ENCODE data around the gene BAMBI. TPM values are rescaled to one million over a fixed set of nuclear protein-coding genes. Genes with fewer than 3 reads are reported as not detected.

BAMBI gene
- total RNA-seq, 1 experiment from 2014 or later: 6.2 TPM

DNA sequence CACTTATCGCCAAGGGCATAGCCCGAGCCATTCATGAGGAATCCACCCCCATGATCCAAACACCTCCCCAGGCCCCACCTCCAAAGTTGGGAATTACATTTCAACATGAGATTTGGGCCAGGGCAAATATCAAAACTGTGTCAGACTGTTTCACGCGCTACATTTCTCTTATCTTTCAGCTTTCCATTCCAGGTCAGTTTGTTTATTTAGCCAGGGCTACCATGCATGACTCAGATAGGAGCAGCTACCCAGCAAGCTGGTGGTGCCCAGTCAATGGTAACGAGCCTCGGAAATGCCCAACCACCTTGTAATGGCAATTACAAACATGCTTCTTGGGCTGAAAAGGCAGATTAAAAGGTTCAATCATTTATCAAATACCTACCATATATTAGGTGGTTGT lies 43.6 kb upstream of the BAMBI start:
- DNase-seq (ENCODE audit: low read depth, low spot score) (no peak), ATAC-seq (no peak)
- Histone ChIP-seq H3K36me3 (ENCODE audit: control insufficient read depth in 1 of 2, insufficient read depth in 2 of 2, low read length in 2 of 2) (no peaks in the 10 kb centered on the region), H3K27me3 (ENCODE audit: insufficient read depth, low read length) (no peaks in the 10 kb centered on the region), H3K4me2 (ENCODE audit: low read length) (no peak overlapping the region), H3K79me2 (ENCODE audit: insufficient read depth, low read length) (no peaks in the 10 kb centered on the region), H3K4me1 (ENCODE audit: control insufficient read depth in 1 of 2, insufficient read depth in 2 of 2, low read length in 2 of 2) (0 out of 4 replicates have a peak, but pooled peaks cover under 1 to 3% of the 10 kb centered on the region in 2 experiments), H3K27ac (ENCODE audit: low read depth, low read length) (no peak overlapping the region), H3K9ac (ENCODE audit: low read length) (no peak overlapping the region), H3K9me3 (ENCODE audit: control insufficient read depth in 1 of 2, insufficient read depth in 1 of 2, low read depth in 1 of 2, low read length in 2 of 2) (no peaks in the 10 kb centered on the region), H3K4me3 (replicated peaks in 1 of 2; ENCODE audit: low read depth in 1 of 2, low read length in 2 of 2) (no peak overlapping the region), H3K9me2 (ENCODE audit: insufficient read depth) (no peaks in the 10 kb centered on the region), H4K20me1 (ENCODE audit: insufficient read depth) (no peaks in the 10 kb centered on the region), H2AFZ (ENCODE audit: low read depth, low read length, poor library complexity, severe bottlenecking) (no peak overlapping the region)
- POLR2A ChIA-PET: no interaction called here
- TF ChIP-seq RAD21 (IDR thresholded peaks at IDR 0.05; ENCODE audit: low read depth) (no peak), ZNF274 (IDR thresholded peaks at IDR 0.05; ENCODE audit: low read depth, low read length) (no peak), POLR2A (IDR thresholded peaks at IDR 0.05; ENCODE audit: borderline replicate concordance, extremely low read depth, insufficient read depth, insufficient read length) (no peak), REST (IDR thresholded peaks at IDR 0.05; ENCODE audit: low read depth) (no peak), CBX3 (IDR thresholded peaks at IDR 0.05; ENCODE audit: low read depth) (no peak), CEBPB (IDR thresholded peaks at IDR 0.05; ENCODE audit: low read depth) (no peak), ZFX (IDR thresholded peaks at IDR 0.05) (no peak), FOSL1 (IDR thresholded peaks at IDR 0.05; ENCODE audit: low read depth) (no peak), JUND (IDR thresholded peaks at IDR 0.05) (no peak)
- RAD21 ChIA-PET (ENCODE audit: low non-redundant PET in 1 of 2, low total read pairs in 2 of 2, uncharacterized antibody in 2 of 2, unreplicated experiment in 2 of 2): no interaction called here
- intact Hi-C loops (cut with micrococcal nuclease): no loop called here
- CTCF ChIA-PET: no interaction called here
- no TSS peak for BruUV-seq (replicated peaks)
